Fibroblast of pulmonary artery (primary cell): ENCODE results near the gene CUBN.

Source experiments
- DNase-seq: peaks from one replicate; pipeline ENCODE4 v3.0.0-alpha.2; 2010; ENCODE audit warnings: low read depth
- H3K4me3 ChIP-seq: replicated peaks from 2 replicates; pipeline ENCODE4 v1.5.1; 2011; ENCODE audit warnings: low read depth, mild to moderate bottlenecking, control low read depth, low read length, moderate library complexity
- TF ChIP-seq, protein P1 (sequence below): IDR thresholded peaks from 2 replicates; pipeline ENCODE4 v1.5.1; 2011; ENCODE audit warnings: mild to moderate bottlenecking, control low read depth, low read length, inconsistent platforms; ENCODE audit errors: missing control alignments

Gene CUBN

DNA sequence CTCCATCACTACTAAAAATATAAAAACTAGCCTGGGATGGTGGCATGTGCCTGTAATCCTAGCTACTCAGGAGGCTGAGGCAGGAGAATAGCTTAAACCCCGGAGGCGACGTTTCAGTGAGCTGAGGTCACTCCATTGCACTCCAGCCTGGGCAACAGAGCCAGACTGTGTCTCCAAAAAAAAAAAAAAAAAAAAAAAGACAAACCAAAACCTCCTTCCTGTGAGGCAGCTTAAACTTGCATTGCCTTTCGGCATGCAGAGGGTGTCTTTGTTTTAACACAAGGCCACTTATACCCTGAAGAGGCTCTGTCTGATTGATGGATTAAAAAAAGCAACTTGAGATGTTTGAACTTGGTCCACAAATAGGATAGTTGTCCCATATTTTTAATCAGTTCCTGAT is 184.0 kb downstream of the CUBN start:
- no peak overlapping the region for H3K4me3 ChIP-seq
- TF ChIP-seq, protein P1, sequence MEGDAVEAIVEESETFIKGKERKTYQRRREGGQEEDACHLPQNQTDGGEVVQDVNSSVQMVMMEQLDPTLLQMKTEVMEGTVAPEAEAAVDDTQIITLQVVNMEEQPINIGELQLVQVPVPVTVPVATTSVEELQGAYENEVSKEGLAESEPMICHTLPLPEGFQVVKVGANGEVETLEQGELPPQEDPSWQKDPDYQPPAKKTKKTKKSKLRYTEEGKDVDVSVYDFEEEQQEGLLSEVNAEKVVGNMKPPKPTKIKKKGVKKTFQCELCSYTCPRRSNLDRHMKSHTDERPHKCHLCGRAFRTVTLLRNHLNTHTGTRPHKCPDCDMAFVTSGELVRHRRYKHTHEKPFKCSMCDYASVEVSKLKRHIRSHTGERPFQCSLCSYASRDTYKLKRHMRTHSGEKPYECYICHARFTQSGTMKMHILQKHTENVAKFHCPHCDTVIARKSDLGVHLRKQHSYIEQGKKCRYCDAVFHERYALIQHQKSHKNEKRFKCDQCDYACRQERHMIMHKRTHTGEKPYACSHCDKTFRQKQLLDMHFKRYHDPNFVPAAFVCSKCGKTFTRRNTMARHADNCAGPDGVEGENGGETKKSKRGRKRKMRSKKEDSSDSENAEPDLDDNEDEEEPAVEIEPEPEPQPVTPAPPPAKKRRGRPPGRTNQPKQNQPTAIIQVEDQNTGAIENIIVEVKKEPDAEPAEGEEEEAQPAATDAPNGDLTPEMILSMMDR: no peak
- DNase-seq: no peak

DNA sequence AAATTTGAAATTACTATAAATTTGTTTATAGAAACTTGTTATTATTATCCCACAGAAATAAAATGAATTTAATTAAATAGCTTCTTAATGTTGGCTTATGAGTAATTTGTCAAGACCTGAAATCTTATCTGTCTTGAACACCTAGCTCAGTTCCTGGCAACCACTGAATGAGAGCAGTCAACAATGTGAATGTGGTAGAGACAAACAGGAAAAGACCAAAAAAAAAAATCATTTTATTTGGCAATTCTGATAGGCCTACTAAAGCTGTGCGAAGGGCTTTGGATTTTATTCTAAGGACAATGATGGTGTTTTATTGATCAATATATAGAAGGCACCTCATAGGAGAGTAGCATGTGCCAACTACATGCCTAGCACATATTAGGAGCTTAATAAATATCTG is 184.6 kb downstream of the CUBN start:
- TF ChIP-seq, protein P1: no peak
- no peak overlapping the region for H3K4me3 ChIP-seq
- DNase-seq: no peak

DNA sequence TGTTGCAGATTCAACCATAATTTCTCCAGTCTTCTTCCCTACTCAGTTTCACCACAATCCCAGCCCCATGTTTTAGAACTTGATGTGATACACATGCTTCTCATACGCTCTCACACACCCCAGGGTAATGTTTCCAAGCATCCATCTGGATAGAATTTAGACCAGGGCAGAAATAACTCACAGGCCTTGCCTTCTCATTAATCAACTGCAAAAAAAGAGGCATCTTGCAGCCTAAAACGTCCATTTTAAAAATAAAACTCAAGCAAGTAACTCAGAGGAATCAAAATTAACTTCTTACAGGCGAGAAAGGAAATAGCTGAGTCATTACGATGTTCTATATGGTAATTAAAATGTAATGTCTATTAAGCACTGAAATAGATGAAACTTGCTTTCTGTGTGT is 185.2 kb downstream of the CUBN start:
- no peak overlapping the region for H3K4me3 ChIP-seq
- peak; percentile 30 for DNase-seq
- TF ChIP-seq, protein P1: no peak

DNA sequence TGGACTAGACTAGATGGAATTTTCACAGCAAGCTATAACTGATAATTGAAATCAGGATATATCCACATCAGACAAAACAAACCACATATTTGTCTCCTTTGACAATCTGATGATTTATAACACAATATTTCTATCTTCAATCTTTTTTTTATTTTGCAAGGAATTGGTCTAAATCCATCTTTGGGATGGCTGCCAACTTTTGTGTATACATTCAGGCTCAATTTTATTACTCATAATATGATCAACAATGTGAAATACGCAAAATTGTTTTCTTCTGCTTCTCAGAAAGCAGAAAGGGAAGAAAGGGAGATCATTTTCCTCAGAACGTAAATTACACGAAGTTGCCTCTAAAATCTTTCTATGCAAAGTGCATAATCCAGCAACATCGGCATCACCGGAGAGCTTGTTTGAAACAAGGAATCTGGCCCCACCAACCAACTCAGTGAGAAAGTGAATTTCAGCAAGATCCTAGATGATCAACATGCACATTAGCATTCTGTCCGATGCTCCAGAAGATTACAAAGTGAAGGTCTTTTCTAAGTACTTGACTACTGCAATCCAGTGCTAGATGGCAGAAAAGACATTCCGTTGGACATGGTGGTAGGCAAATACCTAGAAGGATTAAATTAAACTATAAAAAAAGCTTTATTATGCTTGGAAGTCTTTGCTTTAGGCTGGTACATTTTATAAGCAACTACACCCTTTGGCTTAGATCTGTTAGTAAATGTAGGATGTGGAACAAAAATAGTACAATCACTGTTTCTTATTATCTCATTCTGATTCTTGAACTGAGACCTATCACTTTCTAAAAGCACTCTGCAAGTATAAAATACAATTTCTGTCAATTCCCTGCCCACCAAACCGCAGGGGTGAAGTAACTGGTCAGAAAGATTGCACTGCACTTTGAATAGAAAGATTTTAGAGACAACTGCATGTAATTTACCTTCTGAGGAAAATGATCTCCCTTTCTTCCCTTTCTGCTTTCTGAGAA is 186.0 kb downstream of the CUBN start:
- no peak overlapping the region for H3K4me3 ChIP-seq
- DNase-seq: peak; percentile 28
- TF ChIP-seq, protein P1: no peak

DNA sequence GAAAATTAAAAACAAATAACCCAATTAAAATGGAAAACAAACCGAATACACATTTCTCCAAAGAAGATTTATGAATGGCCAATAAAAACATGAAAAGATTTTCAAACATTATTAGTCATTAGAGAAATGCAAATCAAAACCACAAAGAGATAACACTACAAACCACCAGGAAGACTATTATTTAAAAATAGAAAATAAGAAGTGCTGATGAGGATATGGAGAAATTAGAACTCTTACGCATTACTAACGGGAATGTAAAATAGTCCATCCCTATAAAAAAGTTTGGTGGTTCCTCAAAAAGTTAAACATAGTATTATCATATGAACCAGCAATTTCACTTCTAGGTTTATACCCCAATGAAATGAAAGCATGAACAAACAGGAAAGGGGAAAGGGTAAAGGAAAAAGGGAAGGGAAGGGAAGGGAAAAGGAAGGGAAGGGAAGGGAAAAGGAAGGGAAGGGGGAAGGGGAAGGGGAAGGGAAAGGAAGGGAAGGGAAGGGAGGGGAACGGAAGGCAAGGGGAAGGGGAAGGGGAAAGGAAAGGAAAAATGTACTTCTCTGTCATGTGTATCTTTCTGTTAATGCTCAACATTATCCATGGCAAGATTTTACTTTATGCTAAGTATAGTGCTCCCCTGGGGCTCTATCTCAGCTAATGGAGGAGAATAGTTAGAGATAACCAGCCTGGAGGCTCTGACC is 187.1 kb downstream of the CUBN start:
- TF ChIP-seq, protein P1: no peak
- no peak overlapping the region for H3K4me3 ChIP-seq
- DNase-seq: no peak

DNA sequence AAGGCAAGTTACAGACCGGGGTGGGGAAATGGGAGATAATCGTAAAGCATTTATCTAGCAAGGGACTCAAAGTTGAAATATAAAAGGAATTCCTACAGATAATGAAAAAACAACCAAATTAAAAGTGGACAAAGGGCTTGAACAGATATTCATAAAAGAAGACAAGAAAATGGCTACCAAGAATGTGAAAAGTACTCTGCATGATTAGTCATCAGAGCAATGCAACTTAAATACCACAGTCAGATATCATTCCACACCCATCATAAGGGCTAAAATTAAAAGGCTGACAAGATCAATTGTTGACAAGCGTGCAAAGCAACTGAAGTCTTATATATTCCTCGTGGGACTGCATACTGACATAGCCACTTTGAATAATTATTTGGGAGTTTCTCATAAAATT is 187.7 kb downstream of the CUBN start:
- DNase-seq: no peak
- H3K4me3 ChIP-seq: no peak overlapping the region

More for the DNA sequence above, 187.7 kb downstream of the CUBN start:
- TF ChIP-seq, protein P1: no peak
